Hypothalamus (tissue), 51 donors: Measurements from ENCODE around the gene PNMA1.
"Not testable (repeated sequence)": the region's sequence is repeated elsewhere in the genome, so short reads cannot be mapped to it uniquely, and the experiment has no call there.

ENCODE experiments used
- DNase-seq, 51 donors: peaks; one replicate each; lab custom pipeline; 2025; lab: John Stamatoyannopoulos, UW

PNMA1 gene

GRCh38 chr14:73719791-73720190 lies 5.6 kb upstream of the PNMA1 start:
- DNase-seq = no peak

DNA sequence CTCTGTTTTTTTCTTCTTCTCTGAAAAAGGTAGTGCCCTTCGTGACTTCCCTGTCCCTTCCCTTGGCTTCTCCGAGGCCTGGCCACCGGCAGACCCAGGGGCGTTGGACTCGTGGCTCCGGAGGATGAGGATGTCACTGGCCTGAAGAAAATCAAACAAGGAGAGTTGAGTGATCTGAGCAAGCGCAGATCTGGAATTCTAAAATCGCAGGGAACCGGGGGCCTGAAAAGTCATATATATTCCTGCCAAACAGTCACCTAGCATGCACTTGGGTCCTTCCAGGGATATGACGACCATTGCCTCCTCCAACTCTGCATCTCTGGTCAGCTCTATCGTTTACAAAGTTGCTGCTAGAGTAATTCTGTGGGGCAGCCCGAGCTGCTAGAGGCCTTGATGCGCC lies 5.2 kb upstream of the PNMA1 start:
- no peak for DNase-seq

DNA sequence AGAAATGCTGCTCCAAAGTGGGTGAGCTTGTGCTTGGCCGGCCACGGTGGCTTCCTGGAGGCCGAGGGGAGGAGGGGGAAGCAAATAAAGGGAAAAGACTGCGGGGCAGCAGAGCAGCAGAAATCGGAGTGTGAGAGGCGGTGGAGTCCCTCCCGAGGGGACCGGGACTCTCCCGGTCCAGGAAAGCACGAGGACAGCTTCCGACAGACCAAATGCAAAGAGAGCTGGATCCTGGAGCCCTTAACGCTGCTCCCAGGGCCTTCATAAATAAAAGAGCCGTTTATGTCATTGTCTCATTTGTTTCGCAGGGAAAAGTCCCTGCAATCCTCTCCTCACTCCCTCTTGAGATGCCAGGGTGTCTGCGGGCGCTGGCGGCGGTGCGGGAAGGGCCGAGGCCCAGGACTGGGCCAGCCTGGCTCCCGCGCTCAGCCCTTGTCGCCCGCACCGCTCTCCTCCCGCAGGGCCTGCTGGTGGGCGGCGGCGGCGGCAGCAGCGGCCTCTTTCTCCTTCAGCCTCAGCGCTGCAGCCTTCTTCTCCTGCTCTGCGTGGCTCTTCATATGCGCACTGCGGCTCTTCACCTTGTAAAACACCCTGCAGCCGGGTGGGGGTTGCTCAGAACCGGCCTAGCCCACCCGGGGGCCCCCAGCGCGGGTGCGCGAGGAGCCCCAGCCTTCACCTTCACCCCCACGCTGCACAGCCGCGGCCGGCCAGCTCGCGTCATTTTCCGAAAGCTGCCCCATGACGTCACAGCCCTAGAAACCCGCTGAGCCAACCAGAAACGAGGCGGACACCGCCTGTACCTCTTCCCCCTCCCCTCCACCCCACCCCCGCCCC lies 4.5 kb upstream of the PNMA1 start:
- peak in 32 of 51 donors; percentile 10 to 75 (median 48) for DNase-seq

DNA sequence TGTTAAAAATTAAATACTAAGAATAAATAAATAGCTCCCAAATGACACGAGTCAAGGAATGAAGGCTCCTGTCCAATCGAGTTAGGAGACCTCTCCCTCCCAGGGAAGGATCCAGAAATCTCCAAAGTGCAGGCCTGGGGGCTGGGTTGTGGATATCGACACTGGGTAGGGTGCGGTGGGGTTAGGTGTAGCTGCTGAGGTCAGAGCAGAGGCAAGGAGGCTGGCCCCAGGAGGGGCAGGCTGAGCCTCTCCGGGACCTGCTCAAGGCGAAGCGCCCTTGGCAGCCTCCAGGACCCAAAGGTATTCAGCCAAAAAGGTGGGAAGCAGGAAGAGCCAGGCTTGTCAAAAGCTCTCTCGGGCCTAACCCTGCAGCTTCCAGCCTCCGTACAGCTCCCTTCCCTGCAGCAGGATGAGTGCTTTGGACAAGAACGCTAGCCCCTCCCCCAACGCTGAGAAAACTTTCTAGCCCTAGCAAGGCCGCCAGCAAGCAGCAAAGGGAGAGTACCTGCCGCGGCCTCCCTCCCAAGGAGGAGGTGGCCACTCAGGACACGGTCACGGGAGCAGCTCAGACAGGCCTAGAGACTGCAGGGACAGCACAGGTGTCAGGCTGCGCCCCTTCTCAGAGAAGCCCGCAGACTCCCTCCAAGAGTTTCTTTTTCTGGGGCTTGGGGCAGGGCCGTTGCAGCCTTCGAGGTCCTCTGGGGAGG lies 3.7 kb upstream of the PNMA1 start:
- peak in 8 of 51 donors; percentile 17 to 56 (median 30) for DNase-seq

- peak in 2 of 51 donors; percentile 15 to 30 for DNase-seq
Observed at GRCh38 chr14:73717266-73717665, 3.1 kb upstream of the PNMA1 start.

DNA sequence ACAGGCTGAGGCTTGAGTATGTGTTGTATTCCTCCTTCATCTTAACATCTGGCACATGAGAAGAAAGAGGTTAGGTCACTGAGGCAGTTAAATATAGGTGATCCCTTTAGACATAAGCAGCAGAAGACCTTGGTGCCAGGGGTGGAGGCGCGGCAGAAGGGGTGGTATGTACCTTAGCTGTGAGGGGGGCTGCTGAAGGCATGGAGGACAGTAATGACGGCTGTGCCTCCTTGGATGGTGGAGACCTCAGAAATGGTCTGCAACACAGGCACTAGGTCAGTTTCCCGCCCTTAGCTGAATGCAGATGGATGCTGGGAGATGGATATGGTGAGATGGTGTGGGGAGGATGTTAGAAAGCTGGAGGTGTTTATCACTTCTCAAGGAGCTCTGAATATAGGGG lies 1.5 kb upstream of the PNMA1 start:
- DNase-seq = no peak

GRCh38 chr14:73714656-73715081 lies 485 bp upstream of the PNMA1 start:
- DNase-seq = peak in 3 of 51 donors; percentile 32 to 81 (median 66)

DNA sequence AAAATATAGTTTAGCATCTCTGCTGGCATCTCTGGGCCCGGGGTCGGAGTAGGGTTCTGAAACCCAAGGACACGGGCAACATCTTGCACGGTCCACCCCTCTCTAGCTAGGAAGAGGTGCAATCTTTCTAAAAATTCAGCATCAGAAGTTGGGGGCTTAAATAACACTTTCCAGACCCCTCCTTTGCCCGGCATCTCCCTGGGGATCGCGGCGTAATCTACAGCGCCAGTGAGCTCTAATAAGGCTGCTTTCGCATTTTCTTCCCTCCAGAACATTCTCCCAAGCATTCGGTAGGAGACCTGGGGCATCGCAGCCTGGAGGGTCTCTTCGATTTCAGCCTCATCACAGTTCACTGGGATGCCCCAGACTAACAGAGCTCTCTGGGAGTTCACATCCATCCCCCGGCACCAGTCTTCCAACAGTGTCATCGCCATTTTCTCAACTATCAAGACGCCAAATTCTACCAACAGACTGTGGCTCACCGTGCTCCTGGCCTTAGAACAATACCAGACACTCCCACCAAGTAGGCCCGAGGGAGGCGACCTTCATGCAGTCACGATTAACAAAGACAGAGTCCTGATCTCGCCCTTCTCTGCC lies 880 bp downstream of the PNMA1 start:
- DNase-seq = peak in 4 of 51 donors; percentile 52 to 82 (median 64)

DNA sequence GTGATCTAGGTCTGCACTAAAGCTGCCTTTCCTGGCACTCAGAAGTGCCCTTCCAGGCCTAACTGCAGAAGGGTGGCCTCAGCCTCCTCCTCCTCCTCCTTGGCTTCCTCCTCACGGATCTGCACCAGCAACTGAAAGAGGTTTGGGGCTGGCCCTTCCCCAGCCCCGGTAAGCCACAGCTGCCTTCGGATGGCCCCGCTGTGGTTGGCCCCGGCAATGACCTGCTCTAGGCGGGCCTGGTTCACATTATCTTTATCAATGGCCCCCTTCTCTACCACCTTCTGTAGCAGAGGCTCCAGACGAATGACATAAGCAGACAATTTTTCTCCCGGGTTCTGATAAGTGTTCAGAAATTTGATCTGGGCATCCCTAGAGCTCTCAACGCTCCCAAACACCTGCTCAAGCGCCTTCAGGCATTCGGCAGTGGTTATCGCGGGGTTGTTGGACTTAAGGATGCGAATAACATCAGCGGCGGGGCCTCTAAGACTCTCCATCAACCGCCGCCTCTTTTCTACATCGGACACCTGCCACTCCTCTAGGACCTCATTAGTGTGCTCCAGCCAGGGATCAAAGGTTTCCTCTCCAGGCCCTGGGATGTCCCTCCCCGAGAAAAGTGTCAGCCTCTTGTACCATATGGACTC lies 1.5 kb downstream of the PNMA1 start:
- peak in 9 of 51 donors; percentile 3 to 58 (median 29) for DNase-seq

DNA sequence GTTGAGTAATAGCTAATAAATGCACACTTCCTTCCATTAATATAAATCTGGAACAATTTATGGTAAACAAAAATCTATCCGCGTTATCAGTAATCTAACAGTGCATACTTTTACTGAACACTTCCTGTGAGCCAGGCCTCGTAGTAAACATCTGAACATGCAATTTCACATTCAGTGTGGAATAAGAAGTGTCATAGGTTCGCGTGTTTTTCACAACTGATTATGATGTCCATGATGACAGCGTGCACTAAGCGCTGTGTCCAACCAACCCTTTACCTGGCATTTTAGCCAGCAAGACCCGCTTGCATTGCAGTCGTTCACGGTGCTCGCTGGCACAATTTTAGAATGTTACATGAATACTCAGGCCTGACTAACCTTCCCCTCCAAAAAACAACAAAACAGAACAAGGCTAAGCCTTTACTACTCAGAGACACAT lies 2.1 kb downstream of the PNMA1 start:
- no peak for DNase-seq

GRCh38 chr14:73710737-73711136 lies 3.4 kb downstream of the PNMA1 start:
- DNase-seq = no peak

DNA sequence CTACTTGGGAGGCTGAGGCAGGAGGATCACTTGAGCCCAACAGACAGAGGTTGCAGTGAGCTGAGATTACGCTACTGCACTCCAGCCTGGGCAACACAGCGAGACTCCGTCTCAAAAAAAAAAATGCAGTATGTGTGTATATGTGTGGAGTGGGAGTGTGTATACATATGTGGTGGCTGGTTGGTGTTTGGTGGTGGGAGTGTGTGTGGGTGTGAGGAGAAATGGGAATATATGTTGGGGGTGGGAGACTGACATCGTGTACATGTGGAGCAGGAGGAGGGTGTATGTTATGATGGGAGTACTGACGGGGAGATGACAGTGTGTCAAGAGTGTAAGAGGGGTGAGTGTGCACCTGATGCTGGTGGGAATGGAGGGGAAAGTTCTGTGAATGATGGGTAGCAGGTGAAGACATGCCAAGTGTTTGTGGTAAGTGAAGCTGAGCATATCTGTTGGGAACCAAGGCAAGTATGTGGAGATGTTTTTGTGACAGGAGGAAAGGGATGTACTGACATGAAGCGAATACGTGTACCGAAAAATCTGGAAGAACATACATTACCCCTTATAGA lies 4.2 kb downstream of the PNMA1 start:
- no peak for DNase-seq

DNA sequence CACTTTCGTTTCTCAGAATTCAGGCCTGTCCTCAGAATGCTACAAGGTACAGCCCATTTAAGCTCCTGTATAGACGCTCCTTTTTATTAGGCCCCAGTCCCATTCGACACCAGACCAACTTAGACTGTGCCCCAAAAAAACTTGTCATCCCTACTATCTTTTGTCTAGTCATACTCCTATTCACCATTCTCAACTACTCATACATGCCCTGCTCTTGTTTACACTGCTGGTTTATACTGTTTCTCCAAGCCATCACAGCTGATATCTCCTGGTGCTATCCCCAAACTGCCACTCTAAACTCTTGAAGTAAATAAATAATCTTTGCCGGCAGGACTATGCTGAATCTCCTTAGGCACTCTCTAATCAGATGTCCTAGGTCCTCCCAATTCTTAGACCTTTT lies 6.1 kb downstream of the PNMA1 start:
- not testable (repeated sequence) for DNase-seq

DNA sequence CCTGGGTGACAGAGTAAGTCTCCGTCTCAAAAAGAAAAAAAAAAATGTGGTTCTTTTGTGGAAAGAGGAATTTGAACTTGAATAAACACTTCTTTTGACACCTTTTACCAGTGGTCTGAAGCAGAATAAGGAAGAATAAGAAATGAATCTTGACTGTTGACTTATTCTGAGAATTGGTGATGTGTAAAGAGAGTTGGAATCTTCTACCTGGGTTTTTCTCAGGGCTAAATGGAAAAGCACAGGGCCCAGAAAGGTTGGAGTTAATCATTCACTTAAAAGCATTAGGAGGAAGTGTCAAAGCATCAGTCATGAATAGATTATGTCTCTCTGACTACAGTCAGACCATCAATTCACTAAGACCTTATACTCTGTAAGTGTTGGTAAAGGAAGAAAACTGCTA lies 13.9 kb downstream of the PNMA1 start:
- DNase-seq = no peak

- DNase-seq = no peak
Observed at GRCh38 chr14:73696466-73697400, 17.5 kb downstream of the PNMA1 start.

DNA sequence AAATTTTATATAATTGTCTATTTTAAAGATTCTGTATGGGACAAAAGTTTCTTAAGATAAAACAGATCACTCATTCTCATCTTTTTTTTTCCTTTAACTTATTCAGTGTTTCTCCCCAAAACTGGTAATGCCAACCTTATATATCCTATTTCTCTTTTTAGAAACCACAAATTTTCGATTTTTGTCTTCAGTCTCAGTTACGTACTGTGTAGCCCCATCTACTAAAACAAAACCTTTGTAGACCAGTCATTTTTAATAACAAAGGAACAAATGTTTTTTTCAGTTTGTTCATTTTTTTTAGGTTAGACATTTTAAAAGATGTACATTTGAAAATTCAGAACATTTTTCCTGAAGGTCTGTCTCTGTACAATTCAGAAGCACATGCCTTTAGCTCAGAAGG lies 18.2 kb downstream of the PNMA1 start:
- no peak for DNase-seq

DNA sequence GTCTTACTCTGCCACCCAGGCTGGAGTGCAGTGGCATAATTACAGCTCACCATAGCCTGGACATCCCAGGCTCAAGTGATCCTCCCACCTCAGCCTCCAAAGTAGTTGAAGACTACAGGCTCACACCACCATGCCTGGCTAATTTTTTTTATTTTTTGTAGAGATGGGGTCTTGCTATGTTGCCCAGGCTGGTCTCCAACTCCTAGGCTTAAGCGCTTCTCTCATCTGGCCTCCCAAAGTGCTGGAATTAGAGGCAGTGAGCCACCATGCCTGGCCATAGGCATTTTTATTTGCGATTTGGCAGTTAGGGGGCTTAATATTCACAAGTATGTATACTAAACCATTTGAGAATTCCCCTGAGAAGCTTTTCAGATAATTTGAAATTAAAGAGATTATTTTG lies 19.1 kb downstream of the PNMA1 start:
- no peak for DNase-seq

DNA sequence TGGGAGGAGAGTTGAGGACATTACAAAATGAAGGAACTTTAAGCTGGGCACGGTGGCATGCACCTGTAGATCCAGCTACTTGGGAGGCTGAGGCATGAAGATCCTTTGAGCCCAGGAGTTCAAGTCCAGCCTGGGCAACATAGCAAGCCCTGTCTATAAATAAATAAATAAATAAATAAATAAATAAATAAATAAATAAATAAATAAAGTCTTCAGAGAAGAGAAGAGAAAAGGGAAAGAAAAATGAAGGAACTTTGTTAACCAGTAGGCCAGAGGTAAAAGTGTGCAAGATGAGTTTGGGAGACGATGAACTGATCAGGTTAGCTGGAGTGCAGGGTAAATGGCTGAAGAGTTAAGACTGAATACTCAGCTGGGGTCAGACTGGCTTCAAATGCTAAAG lies 20.1 kb downstream of the PNMA1 start:
- no peak for DNase-seq

DNA sequence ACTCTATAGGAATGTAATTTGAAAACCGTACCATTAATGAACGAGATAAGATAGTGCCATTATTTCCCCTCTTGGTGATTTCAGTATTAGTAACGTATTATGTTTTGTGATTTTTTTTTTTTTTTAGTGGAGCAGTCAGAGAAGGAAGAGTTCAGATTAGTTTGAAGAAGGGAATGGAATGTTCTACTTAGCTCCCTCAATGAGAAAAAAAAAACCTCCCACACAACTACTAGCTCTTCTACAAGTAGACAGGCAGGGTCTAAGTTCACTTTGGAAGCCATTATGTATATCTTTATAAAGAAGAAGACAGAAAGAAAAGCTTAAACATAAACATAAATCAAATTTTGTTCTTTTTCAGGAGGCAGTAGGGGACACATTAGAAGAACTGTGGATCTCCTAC lies 27.3 kb downstream of the PNMA1 start:
- DNase-seq = no peak

DNA sequence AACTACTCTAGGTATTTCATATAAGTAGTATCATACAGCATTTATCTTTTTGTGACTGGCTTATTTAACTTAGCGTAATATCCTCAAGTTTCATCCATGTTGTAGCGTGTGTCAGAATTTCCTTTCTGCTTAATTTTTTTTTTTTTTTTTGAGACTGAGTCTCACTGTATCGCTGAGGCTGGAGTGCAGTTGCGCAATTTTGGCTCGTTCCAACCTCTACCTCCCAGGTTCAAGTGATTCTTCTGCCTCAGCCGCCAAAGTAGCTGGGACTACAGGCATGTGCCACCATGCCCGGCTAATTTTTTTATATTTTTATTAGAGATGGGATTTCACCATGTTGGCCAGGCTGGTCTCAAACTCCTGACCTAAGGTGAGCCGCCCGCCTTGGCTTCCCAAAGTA lies 28.9 kb downstream of the PNMA1 start:
- no peak for DNase-seq
